ENCODE results near the gene POLD3.

DNA sequence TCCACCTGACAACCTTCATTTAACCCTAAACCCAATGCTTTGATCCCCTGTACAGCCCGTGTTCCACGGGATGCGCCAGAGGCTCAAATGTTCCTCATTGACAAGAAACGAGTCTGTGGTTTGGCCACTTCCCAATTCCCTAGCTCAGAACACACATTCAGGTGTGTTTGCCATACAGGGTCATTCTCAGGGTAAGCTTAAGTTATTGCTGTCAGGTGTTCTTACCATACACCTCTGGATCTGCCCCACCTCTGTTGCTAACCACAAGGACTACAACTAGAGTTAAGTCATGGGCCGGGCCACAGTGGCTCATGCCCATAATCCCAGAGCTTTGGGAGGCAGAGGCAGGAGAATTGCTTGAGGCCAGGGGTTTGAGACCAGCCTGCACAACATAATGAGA, 45.6 kb upstream of the POLD3 start:
- TF ChIP-seq, protein P1, sequence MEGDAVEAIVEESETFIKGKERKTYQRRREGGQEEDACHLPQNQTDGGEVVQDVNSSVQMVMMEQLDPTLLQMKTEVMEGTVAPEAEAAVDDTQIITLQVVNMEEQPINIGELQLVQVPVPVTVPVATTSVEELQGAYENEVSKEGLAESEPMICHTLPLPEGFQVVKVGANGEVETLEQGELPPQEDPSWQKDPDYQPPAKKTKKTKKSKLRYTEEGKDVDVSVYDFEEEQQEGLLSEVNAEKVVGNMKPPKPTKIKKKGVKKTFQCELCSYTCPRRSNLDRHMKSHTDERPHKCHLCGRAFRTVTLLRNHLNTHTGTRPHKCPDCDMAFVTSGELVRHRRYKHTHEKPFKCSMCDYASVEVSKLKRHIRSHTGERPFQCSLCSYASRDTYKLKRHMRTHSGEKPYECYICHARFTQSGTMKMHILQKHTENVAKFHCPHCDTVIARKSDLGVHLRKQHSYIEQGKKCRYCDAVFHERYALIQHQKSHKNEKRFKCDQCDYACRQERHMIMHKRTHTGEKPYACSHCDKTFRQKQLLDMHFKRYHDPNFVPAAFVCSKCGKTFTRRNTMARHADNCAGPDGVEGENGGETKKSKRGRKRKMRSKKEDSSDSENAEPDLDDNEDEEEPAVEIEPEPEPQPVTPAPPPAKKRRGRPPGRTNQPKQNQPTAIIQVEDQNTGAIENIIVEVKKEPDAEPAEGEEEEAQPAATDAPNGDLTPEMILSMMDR (IDR thresholded peaks at IDR 0.05; ENCODE audit: poor library complexity, severe bottlenecking) = no peak
- TF ChIP-seq SMC3 (conservative IDR thresholded peaks at IDR 0.05; ENCODE audit: poor library complexity) (no peak), EP300 (conservative IDR thresholded peaks at IDR 0.05; ENCODE audit: poor library complexity, severe bottlenecking) (no peak), EZH2 (IDR thresholded peaks at IDR 0.05; ENCODE audit: borderline replicate concordance, insufficient read depth, low read length, poor library complexity, severe bottlenecking) (no peak), RAD21 (conservative IDR thresholded peaks at IDR 0.05) (no peak)
- TF ChIP-seq, protein P2, sequence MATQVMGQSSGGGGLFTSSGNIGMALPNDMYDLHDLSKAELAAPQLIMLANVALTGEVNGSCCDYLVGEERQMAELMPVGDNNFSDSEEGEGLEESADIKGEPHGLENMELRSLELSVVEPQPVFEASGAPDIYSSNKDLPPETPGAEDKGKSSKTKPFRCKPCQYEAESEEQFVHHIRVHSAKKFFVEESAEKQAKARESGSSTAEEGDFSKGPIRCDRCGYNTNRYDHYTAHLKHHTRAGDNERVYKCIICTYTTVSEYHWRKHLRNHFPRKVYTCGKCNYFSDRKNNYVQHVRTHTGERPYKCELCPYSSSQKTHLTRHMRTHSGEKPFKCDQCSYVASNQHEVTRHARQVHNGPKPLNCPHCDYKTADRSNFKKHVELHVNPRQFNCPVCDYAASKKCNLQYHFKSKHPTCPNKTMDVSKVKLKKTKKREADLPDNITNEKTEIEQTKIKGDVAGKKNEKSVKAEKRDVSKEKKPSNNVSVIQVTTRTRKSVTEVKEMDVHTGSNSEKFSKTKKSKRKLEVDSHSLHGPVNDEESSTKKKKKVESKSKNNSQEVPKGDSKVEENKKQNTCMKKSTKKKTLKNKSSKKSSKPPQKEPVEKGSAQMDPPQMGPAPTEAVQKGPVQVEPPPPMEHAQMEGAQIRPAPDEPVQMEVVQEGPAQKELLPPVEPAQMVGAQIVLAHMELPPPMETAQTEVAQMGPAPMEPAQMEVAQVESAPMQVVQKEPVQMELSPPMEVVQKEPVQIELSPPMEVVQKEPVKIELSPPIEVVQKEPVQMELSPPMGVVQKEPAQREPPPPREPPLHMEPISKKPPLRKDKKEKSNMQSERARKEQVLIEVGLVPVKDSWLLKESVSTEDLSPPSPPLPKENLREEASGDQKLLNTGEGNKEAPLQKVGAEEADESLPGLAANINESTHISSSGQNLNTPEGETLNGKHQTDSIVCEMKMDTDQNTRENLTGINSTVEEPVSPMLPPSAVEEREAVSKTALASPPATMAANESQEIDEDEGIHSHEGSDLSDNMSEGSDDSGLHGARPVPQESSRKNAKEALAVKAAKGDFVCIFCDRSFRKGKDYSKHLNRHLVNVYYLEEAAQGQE (IDR thresholded peaks at IDR 0.05; ENCODE audit: borderline replicate concordance) = no peak
